AG09319 (cell line): ENCODE results near the gene SPTBN4.
"Not testable (repeated sequence)": the region's sequence is repeated elsewhere in the genome, so short reads cannot be mapped to it uniquely, and the experiment has no call there.

ENCODE experiments used
- DNase-seq: peaks from one replicate; pipeline ENCODE4 v3.0.0-alpha.2; 2010; ENCODE audit warnings: low read depth; ENCODE audit errors: extremely low read depth
- CTCF ChIP-seq: IDR thresholded peaks from 2 replicates; pipeline ENCODE4 v1.5.1; 2011; ENCODE audit warnings: low read depth, mild to moderate bottlenecking, inconsistent platforms, low read length, moderate library complexity

Gene SPTBN4

GRCh38 chr19:40494191-40494838 is 27.5 kb downstream of the SPTBN4 start:
- no peak for TF ChIP-seq CTCF
- DNase-seq = no peak

- TF ChIP-seq CTCF = no peak
- DNase-seq = no peak
These were observed 30.4 kb downstream of the SPTBN4 start for GRCh38 chr19:40497214-40497613.

- TF ChIP-seq CTCF = no peak
- no peak for DNase-seq
These were observed 32.5 kb downstream of the SPTBN4 start for GRCh38 chr19:40499320-40499719.

GRCh38 chr19:40500678-40501530 is 34.1 kb downstream of the SPTBN4 start:
- DNase-seq = not testable (repeated sequence)

GRCh38 chr19:40501599-40501998 is 34.8 kb downstream of the SPTBN4 start:
- no peak for DNase-seq

GRCh38 chr19:40502081-40502480 is 35.3 kb downstream of the SPTBN4 start:
- DNase-seq = no peak
- TF ChIP-seq CTCF = no peak

More at GRCh38 chr19:40501599-40501998, 34.8 kb downstream of the SPTBN4 start:
- no peak for TF ChIP-seq CTCF

- no peak for TF ChIP-seq CTCF
- no peak for DNase-seq
These were observed 36.0 kb downstream of the SPTBN4 start for GRCh38 chr19:40502647-40503319.
